Trophoblast cell (in vitro differentiated cells and primary cell): ENCODE measurements around the gene NRXN3.

Source experiments
- DNase-seq, 2 donors: peaks; one replicate each; pipeline ENCODE4 v3.0.0-alpha.2; 2016
- H2AFZ ChIP-seq: 2 replicates; pipeline ENCODE4 v1.6.1; 2013; ENCODE audit warnings: low read length, moderate library complexity, mild to moderate bottlenecking; ENCODE audit not compliant: insufficient read depth, poor library complexity
- H2AK5ac ChIP-seq: 2 replicates; pipeline ENCODE4 v1.6.1; 2013; ENCODE audit warnings: mild to moderate bottlenecking, low read length
- H2BK120ac ChIP-seq: 2 replicates; pipeline ENCODE4 v1.6.1; 2013; ENCODE audit warnings: low read length, mild to moderate bottlenecking, moderate library complexity; ENCODE audit not compliant: insufficient read depth, poor library complexity
- H2BK12ac ChIP-seq: 2 replicates; pipeline ENCODE4 v1.6.1; 2013; ENCODE audit warnings: mild to moderate bottlenecking, low read length, moderate library complexity
- H2BK5ac ChIP-seq: 2 replicates; pipeline ENCODE4 v1.6.1; 2013; ENCODE audit warnings: low read length, low read depth, moderate library complexity, mild to moderate bottlenecking; ENCODE audit not compliant: poor library complexity
- H3K14ac ChIP-seq: 2 replicates; pipeline ENCODE4 v1.6.1; 2013; ENCODE audit warnings: mild to moderate bottlenecking, low read length
- H3K18ac ChIP-seq: 2 replicates; pipeline ENCODE4 v1.6.1; 2013; ENCODE audit warnings: mild to moderate bottlenecking, low read length
- H3K23ac ChIP-seq: 2 replicates; pipeline ENCODE4 v1.6.1; 2013; ENCODE audit warnings: low read length
- H3K27ac ChIP-seq: 2 replicates; pipeline ENCODE4 v1.5.1; 2013; ENCODE audit warnings: low read depth, mild to moderate bottlenecking, inconsistent platforms, low read length, moderate library complexity
- H3K27me3 ChIP-seq: 2 replicates; pipeline ENCODE4 v1.6.1; 2013; ENCODE audit warnings: inconsistent platforms, mild to moderate bottlenecking, low read length, moderate library complexity; ENCODE audit not compliant: insufficient read depth
- H3K36me3 ChIP-seq, 2 experiments: 1 replicate in 1 of 2; 2 replicates in 1 of 2; pipeline ENCODE4 v1.6.1; 2013; ENCODE audit warnings: low read length in 2 of 2, mild to moderate bottlenecking in 2 of 2, moderate library complexity in 1 of 2; ENCODE audit not compliant: insufficient read depth in 2 of 2, control insufficient read depth in 1 of 2
- H3K4ac ChIP-seq: 2 replicates; pipeline ENCODE4 v1.6.1; 2013; ENCODE audit warnings: low read depth, mild to moderate bottlenecking, low read length, moderate library complexity
- H3K4me1 ChIP-seq, 2 experiments: 1 replicate in 1 of 2; 2 replicates in 1 of 2; pipeline ENCODE4 v1.6.1; 2013; ENCODE audit warnings: low read length in 2 of 2, mild to moderate bottlenecking in 2 of 2, moderate library complexity in 1 of 2; ENCODE audit not compliant: insufficient read depth in 2 of 2, control insufficient read depth in 1 of 2
- H3K4me2 ChIP-seq: 2 replicates; pipeline ENCODE4 v1.6.1; 2013; ENCODE audit warnings: inconsistent platforms, mild to moderate bottlenecking, low read length, moderate library complexity
- H3K4me3 ChIP-seq: 2 replicates; pipeline ENCODE4 v1.5.1; 2013; ENCODE audit warnings: mild to moderate bottlenecking, low read depth, low read length, inconsistent platforms
- H3K79me1 ChIP-seq: one replicate; pipeline ENCODE4 v1.6.1; 2013; ENCODE audit warnings: low read length
- H3K79me2 ChIP-seq: 2 replicates; pipeline ENCODE4 v1.6.1; 2013; ENCODE audit warnings: low read length, mild to moderate bottlenecking; ENCODE audit not compliant: control insufficient read depth, insufficient read depth, poor library complexity
- H3K9ac ChIP-seq: 2 replicates; pipeline ENCODE4 v1.6.1; 2013; ENCODE audit warnings: mild to moderate bottlenecking, low read length
- H3K9me3 ChIP-seq: 2 replicates; pipeline ENCODE4 v1.6.1; 2013; ENCODE audit warnings: low read depth, mild to moderate bottlenecking, control low read depth, inconsistent platforms, low read length; ENCODE audit not compliant: insufficient read depth
- H4K12ac ChIP-seq: 2 replicates; pipeline ENCODE4 v1.6.1; 2013; ENCODE audit warnings: low read depth, mild to moderate bottlenecking, low read length, moderate library complexity
- H4K8ac ChIP-seq: 2 replicates; pipeline ENCODE4 v1.6.1; 2013; ENCODE audit warnings: low read depth, mild to moderate bottlenecking, low read length, moderate library complexity
- H4K91ac ChIP-seq: one replicate; pipeline ENCODE4 v1.6.1; 2013; ENCODE audit warnings: low read depth, mild to moderate bottlenecking, low read length, moderate library complexity
- WGBS: extraction: QIAGEN DNeasy Blood & Tissue Kit; methylation state at CpG from one replicate; pipeline ENCODE4 v1.1.7; 2013; ENCODE audit warnings: missing lambda C conversion rate; ENCODE audit not compliant: insufficient read length, insufficient coverage; ENCODE audit errors: extremely low coverage; 5-methylcytosine and 5-hydroxymethylcytosine counted together

Gene NRXN3

DNA sequence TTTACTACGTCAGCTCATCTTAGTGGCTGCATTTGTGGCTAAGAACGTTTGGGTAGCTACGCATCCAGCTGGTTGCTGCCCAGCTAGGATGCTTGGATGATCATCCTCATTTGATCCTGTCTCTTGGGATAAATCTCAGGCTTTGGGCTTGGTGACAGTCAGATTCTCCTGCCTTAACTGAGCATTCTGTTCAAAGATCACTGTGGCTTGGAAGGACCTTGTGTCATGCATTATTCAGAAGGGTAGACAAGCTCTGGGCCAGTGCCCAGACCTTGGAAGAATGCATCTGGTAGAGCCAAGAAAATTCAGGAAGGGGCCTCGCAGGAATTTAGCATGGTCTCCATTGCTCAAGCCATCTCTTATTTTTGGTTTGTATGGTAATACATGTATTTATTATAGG lies 188.4 kb downstream of the NRXN3 start:
- H3K4me2 ChIP-seq, result no peak overlapping the region
- H3K79me2 ChIP-seq, result no peaks in the 10 kb centered on the region
- no peak overlapping the region for H3K9ac ChIP-seq

DNA sequence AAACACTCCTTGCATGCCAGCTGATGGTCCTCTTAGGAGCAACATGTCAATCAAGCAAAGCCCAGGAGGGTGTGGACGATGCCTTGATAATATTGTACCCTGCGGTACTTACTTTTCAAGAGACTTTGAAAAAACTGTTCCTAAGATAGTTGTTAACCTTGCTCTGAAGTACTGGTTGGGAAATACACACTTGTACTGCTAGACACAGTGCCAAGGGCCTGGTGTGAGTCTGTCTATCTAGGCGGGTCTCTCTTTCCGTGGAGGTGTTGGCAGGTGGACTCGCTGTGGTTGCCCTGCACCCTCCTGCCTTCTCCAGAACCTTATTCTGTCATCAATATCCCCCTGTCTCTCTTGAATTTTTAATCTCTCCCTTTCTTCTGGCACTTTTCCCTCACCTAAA lies 189.4 kb downstream of the NRXN3 start:
- Histone ChIP-seq H3K4ac (no peak overlapping the region), H4K8ac (no peak overlapping the region), H2BK12ac (no peak overlapping the region), H3K27ac (no peak overlapping the region), H3K4me2 (no peak overlapping the region), H3K18ac (no peak overlapping the region), H4K91ac (no peak overlapping the region), H3K79me1 (no peaks in the 10 kb centered on the region), H3K4me3 (no peak overlapping the region), H2BK120ac (no peak overlapping the region), H2BK5ac (no peak overlapping the region), H3K9me3 (no peaks in the 10 kb centered on the region), H4K12ac (no peak overlapping the region), H2AK5ac (no peak overlapping the region), H3K14ac (no peak overlapping the region), H3K36me3 (no peaks in the 10 kb centered on the region), H3K23ac (no peak overlapping the region), H3K27me3 (no peaks in the 10 kb centered on the region), H2AFZ (no peak overlapping the region), H3K79me2 (no peaks in the 10 kb centered on the region), H3K9ac (no peak overlapping the region), H3K4me1 (no peaks in the 10 kb centered on the region)
- no peak for DNase-seq
- no CpG with 5 or more reads among the region's 5 CpGs for WGBS

More for the DNA sequence above, 188.4 kb downstream of the NRXN3 start:
- DNase-seq, result no peak
- H3K27ac ChIP-seq, result no peak overlapping the region
- H3K27me3 ChIP-seq, result no peaks in the 10 kb centered on the region
- H2AK5ac ChIP-seq, result no peak overlapping the region
- H2BK12ac ChIP-seq, result no peak overlapping the region
- H2AFZ ChIP-seq, result no peak overlapping the region
- peak overlapping the region; percentile 86 for H3K23ac ChIP-seq
- H2BK5ac ChIP-seq, result no peak overlapping the region
- no peaks in the 10 kb centered on the region for H3K36me3 ChIP-seq
- H3K18ac ChIP-seq, result no peak overlapping the region
- no CpG with 5 or more reads among the region's 4 CpGs for WGBS
- H4K12ac ChIP-seq, result no peak overlapping the region
- no peaks in the 10 kb centered on the region for H3K4me1 ChIP-seq
- H3K79me1 ChIP-seq, result no peaks in the 10 kb centered on the region
- no peak overlapping the region for H4K8ac ChIP-seq
- H3K4ac ChIP-seq, result no peak overlapping the region
- no peak overlapping the region for H2BK120ac ChIP-seq
- no peak overlapping the region for H3K14ac ChIP-seq
- H4K91ac ChIP-seq, result no peak overlapping the region
- H3K4me3 ChIP-seq, result no peak overlapping the region
- H3K9me3 ChIP-seq, result no peaks in the 10 kb centered on the region

DNA sequence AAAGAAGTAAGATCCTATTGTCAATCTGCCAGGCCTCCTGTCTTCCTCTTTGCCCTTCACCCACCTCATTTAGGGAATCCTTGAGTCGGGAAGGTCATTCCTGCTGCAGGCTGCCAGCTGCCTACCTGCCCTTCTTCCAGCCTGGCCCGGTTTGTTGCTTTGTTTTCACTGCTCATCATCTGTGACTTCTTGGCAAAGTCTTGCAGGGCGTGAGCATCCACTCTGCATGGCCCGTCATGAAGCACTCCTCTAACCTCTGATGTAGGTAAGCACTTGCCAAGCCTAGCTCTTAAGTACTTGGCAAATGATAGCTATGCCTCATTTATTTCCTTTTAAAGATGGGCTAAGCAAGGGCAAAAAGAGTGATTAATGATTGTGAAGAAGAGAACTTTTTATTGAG lies 192.8 kb downstream of the NRXN3 start:
- no peak overlapping the region for H3K27ac ChIP-seq
- WGBS, result no CpG with 5 or more reads among the region's 4 CpGs
- no peaks in the 10 kb centered on the region for H3K9me3 ChIP-seq
- H4K8ac ChIP-seq, result no peak overlapping the region
- H3K4me2 ChIP-seq, result no peak overlapping the region
- H3K4me3 ChIP-seq, result no peak overlapping the region
- no peak overlapping the region for H4K91ac ChIP-seq
- no peak overlapping the region for H3K4ac ChIP-seq
- H2BK12ac ChIP-seq, result no peak overlapping the region
- no peak overlapping the region for H2AFZ ChIP-seq
- no peaks in the 10 kb centered on the region for H3K4me1 ChIP-seq
- DNase-seq, result no peak
- no peaks in the 10 kb centered on the region for H3K79me2 ChIP-seq
- H2BK120ac ChIP-seq, result no peak overlapping the region
- no peak overlapping the region for H4K12ac ChIP-seq
- H3K18ac ChIP-seq, result no peak overlapping the region
- no peak overlapping the region for H2AK5ac ChIP-seq
- no peak overlapping the region for H3K23ac ChIP-seq
- no peak overlapping the region for H2BK5ac ChIP-seq
- H3K27me3 ChIP-seq, result no peaks in the 10 kb centered on the region
- no peak overlapping the region for H3K14ac ChIP-seq
- H3K79me1 ChIP-seq, result no peaks in the 10 kb centered on the region
- no peak overlapping the region for H3K9ac ChIP-seq
- H3K36me3 ChIP-seq, result no peaks in the 10 kb centered on the region

DNA sequence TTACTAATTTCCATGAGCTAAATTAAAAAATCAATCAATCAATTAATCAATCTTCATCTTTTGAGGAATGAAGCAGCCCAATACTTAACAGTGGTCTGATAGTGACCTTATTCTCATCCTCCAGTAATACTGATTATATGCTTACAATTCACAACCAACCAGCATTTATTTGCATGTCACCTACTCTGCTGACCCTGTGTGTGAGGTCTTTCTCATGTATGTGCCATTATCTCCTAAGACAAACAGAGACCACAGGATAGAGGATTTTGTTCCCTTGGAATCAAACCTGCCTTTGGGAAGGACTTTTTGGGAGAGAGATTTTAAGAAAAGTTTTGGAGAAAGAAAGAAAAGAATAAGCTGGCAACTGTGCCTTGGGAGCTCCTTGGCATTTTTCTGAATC lies 197.2 kb downstream of the NRXN3 start:
- H2AK5ac ChIP-seq, result no peak overlapping the region
- H3K27me3 ChIP-seq, result no peaks in the 10 kb centered on the region
- no peak overlapping the region for H3K18ac ChIP-seq
- DNase-seq, result no peak
- no peak overlapping the region for H2BK12ac ChIP-seq
- H4K91ac ChIP-seq, result no peak overlapping the region
- H3K4me2 ChIP-seq, result no peak overlapping the region
- no peak overlapping the region for H3K4me3 ChIP-seq
- peaks cover 2% of the 10 kb centered on the region for H3K9me3 ChIP-seq
- no peaks in the 10 kb centered on the region for H3K79me1 ChIP-seq
- H3K79me2 ChIP-seq, result no peaks in the 10 kb centered on the region
- H3K27ac ChIP-seq, result no peak overlapping the region
- no peak overlapping the region for H3K9ac ChIP-seq
- no peak overlapping the region for H2AFZ ChIP-seq
- no peak overlapping the region for H3K23ac ChIP-seq
- no peak overlapping the region for H4K12ac ChIP-seq
- H3K36me3 ChIP-seq, result no peaks in the 10 kb centered on the region
- H4K8ac ChIP-seq, result no peak overlapping the region
- H2BK120ac ChIP-seq, result no peak overlapping the region
- H2BK5ac ChIP-seq, result no peak overlapping the region
- no peaks in the 10 kb centered on the region for H3K4me1 ChIP-seq
- no peak overlapping the region for H3K14ac ChIP-seq
- no peak overlapping the region for H3K4ac ChIP-seq
